Trophoblast cell (in vitro differentiated cells and primary cell): ENCODE measurements around the gene ATP2C2.
"Not testable (repeated sequence)": the region's sequence is repeated elsewhere in the genome, so short reads cannot be mapped to it uniquely, and the experiment has no call there.

Source experiments
- DNase-seq, 2 donors: peaks; one replicate each; pipeline ENCODE4 v3.0.0-alpha.2; 2016
- H2AFZ ChIP-seq: 2 replicates; pipeline ENCODE4 v1.6.1; 2013; ENCODE audit warnings: low read length, moderate library complexity, mild to moderate bottlenecking; ENCODE audit not compliant: insufficient read depth, poor library complexity
- H2AK5ac ChIP-seq: 2 replicates; pipeline ENCODE4 v1.6.1; 2013; ENCODE audit warnings: mild to moderate bottlenecking, low read length
- H2BK120ac ChIP-seq: 2 replicates; pipeline ENCODE4 v1.6.1; 2013; ENCODE audit warnings: low read length, mild to moderate bottlenecking, moderate library complexity; ENCODE audit not compliant: insufficient read depth, poor library complexity
- H2BK12ac ChIP-seq: 2 replicates; pipeline ENCODE4 v1.6.1; 2013; ENCODE audit warnings: mild to moderate bottlenecking, low read length, moderate library complexity
- H2BK5ac ChIP-seq: 2 replicates; pipeline ENCODE4 v1.6.1; 2013; ENCODE audit warnings: low read length, low read depth, moderate library complexity, mild to moderate bottlenecking; ENCODE audit not compliant: poor library complexity
- H3K14ac ChIP-seq: 2 replicates; pipeline ENCODE4 v1.6.1; 2013; ENCODE audit warnings: mild to moderate bottlenecking, low read length
- H3K18ac ChIP-seq: 2 replicates; pipeline ENCODE4 v1.6.1; 2013; ENCODE audit warnings: mild to moderate bottlenecking, low read length
- H3K23ac ChIP-seq: 2 replicates; pipeline ENCODE4 v1.6.1; 2013; ENCODE audit warnings: low read length
- H3K27ac ChIP-seq: 2 replicates; pipeline ENCODE4 v1.5.1; 2013; ENCODE audit warnings: low read depth, mild to moderate bottlenecking, inconsistent platforms, low read length, moderate library complexity
- H3K27me3 ChIP-seq: 2 replicates; pipeline ENCODE4 v1.6.1; 2013; ENCODE audit warnings: inconsistent platforms, mild to moderate bottlenecking, low read length, moderate library complexity; ENCODE audit not compliant: insufficient read depth
- H3K36me3 ChIP-seq, 2 experiments: 1 replicate in 1 of 2; 2 replicates in 1 of 2; pipeline ENCODE4 v1.6.1; 2013; ENCODE audit warnings: low read length in 2 of 2, mild to moderate bottlenecking in 2 of 2, moderate library complexity in 1 of 2; ENCODE audit not compliant: insufficient read depth in 2 of 2, control insufficient read depth in 1 of 2
- H3K4ac ChIP-seq: 2 replicates; pipeline ENCODE4 v1.6.1; 2013; ENCODE audit warnings: low read depth, mild to moderate bottlenecking, low read length, moderate library complexity
- H3K4me1 ChIP-seq, 2 experiments: 1 replicate in 1 of 2; 2 replicates in 1 of 2; pipeline ENCODE4 v1.6.1; 2013; ENCODE audit warnings: low read length in 2 of 2, mild to moderate bottlenecking in 2 of 2, moderate library complexity in 1 of 2; ENCODE audit not compliant: insufficient read depth in 2 of 2, control insufficient read depth in 1 of 2
- H3K4me2 ChIP-seq: 2 replicates; pipeline ENCODE4 v1.6.1; 2013; ENCODE audit warnings: inconsistent platforms, mild to moderate bottlenecking, low read length, moderate library complexity
- H3K4me3 ChIP-seq: 2 replicates; pipeline ENCODE4 v1.5.1; 2013; ENCODE audit warnings: mild to moderate bottlenecking, low read depth, low read length, inconsistent platforms
- H3K79me1 ChIP-seq: one replicate; pipeline ENCODE4 v1.6.1; 2013; ENCODE audit warnings: low read length
- H3K79me2 ChIP-seq: 2 replicates; pipeline ENCODE4 v1.6.1; 2013; ENCODE audit warnings: low read length, mild to moderate bottlenecking; ENCODE audit not compliant: control insufficient read depth, insufficient read depth, poor library complexity
- H3K9ac ChIP-seq: 2 replicates; pipeline ENCODE4 v1.6.1; 2013; ENCODE audit warnings: mild to moderate bottlenecking, low read length
- H3K9me3 ChIP-seq: 2 replicates; pipeline ENCODE4 v1.6.1; 2013; ENCODE audit warnings: low read depth, mild to moderate bottlenecking, control low read depth, inconsistent platforms, low read length; ENCODE audit not compliant: insufficient read depth
- H4K12ac ChIP-seq: 2 replicates; pipeline ENCODE4 v1.6.1; 2013; ENCODE audit warnings: low read depth, mild to moderate bottlenecking, low read length, moderate library complexity
- H4K8ac ChIP-seq: 2 replicates; pipeline ENCODE4 v1.6.1; 2013; ENCODE audit warnings: low read depth, mild to moderate bottlenecking, low read length, moderate library complexity
- H4K91ac ChIP-seq: one replicate; pipeline ENCODE4 v1.6.1; 2013; ENCODE audit warnings: low read depth, mild to moderate bottlenecking, low read length, moderate library complexity
- WGBS: extraction: QIAGEN DNeasy Blood & Tissue Kit; methylation state at CpG from one replicate; pipeline ENCODE4 v1.1.7; 2013; ENCODE audit warnings: missing lambda C conversion rate; ENCODE audit not compliant: insufficient read length, insufficient coverage; ENCODE audit errors: extremely low coverage; 5-methylcytosine and 5-hydroxymethylcytosine counted together

The ATP2C2 gene

GRCh38 chr16:84337236-84337635 lies 31.1 kb upstream of the ATP2C2 start:
- not testable (repeated sequence) for H3K27me3 ChIP-seq, H3K4me1 ChIP-seq, DNase-seq, H3K79me1 ChIP-seq, H2BK12ac ChIP-seq, H3K27ac ChIP-seq, H3K9ac ChIP-seq, H3K23ac ChIP-seq, H4K8ac ChIP-seq, H4K91ac ChIP-seq, H2AK5ac ChIP-seq, H3K4ac ChIP-seq, H4K12ac ChIP-seq, H3K36me3 ChIP-seq, H2AFZ ChIP-seq, H2BK120ac ChIP-seq, H3K4me2 ChIP-seq, H2BK5ac ChIP-seq, H3K14ac ChIP-seq, H3K4me3 ChIP-seq, H3K18ac ChIP-seq, H3K79me2 ChIP-seq, H3K9me3 ChIP-seq

GRCh38 chr16:84339311-84339710 lies 29.0 kb upstream of the ATP2C2 start:
- no peak overlapping the region for H2AK5ac ChIP-seq
- no peak overlapping the region for H4K12ac ChIP-seq
- H3K27me3 ChIP-seq = no peaks in the 10 kb centered on the region
- no peak for DNase-seq
- no peak overlapping the region for H2AFZ ChIP-seq
- WGBS = no CpG with 5 or more reads among the region's 5 CpGs
- H4K8ac ChIP-seq = no peak overlapping the region
- no peak overlapping the region for H3K23ac ChIP-seq
- no peak overlapping the region for H2BK12ac ChIP-seq
- no peaks in the 10 kb centered on the region for H3K36me3 ChIP-seq
- no peaks in the 10 kb centered on the region for H3K79me2 ChIP-seq
- H4K91ac ChIP-seq = no peak overlapping the region
- no peak overlapping the region for H3K18ac ChIP-seq
- no peak overlapping the region for H2BK5ac ChIP-seq
- H3K27ac ChIP-seq = no peak overlapping the region
- H3K4me1 ChIP-seq = peaks cover 0 to 5% of the 10 kb centered on the region in 2 experiments
- H3K9me3 ChIP-seq = no peaks in the 10 kb centered on the region
- no peak overlapping the region for H3K4me3 ChIP-seq
- no peak overlapping the region for H3K14ac ChIP-seq
- H3K4ac ChIP-seq = no peak overlapping the region
- H3K9ac ChIP-seq = no peak overlapping the region
- H3K4me2 ChIP-seq = no peak overlapping the region
- H2BK120ac ChIP-seq = no peak overlapping the region
- no peaks in the 10 kb centered on the region for H3K79me1 ChIP-seq

GRCh38 chr16:84339766-84340165 lies 28.6 kb upstream of the ATP2C2 start:
- WGBS = no CpG with 5 or more reads among the region's 9 CpGs
- Histone ChIP-seq H2BK12ac (no peak overlapping the region), H3K79me2 (no peaks in the 10 kb centered on the region)

GRCh38 chr16:84340325-84341040 lies 27.9 kb upstream of the ATP2C2 start:
- H2BK120ac ChIP-seq = no peak overlapping the region
- no peak overlapping the region for H3K9ac ChIP-seq
- H3K14ac ChIP-seq = no peak overlapping the region
- no peak overlapping the region for H3K4ac ChIP-seq
- H3K4me2 ChIP-seq = no peak overlapping the region
- peak in 1 of 2 donors; percentile 50 for DNase-seq
- H2AFZ ChIP-seq = no peak overlapping the region
- H2AK5ac ChIP-seq = no peak overlapping the region
- no peak overlapping the region for H4K91ac ChIP-seq
- peaks cover under 1% of the 10 kb centered on the region for H3K9me3 ChIP-seq
- no peak overlapping the region for H3K4me3 ChIP-seq
- WGBS = no CpG with 5 or more reads among the region's 18 CpGs
- H3K79me1 ChIP-seq = no peaks in the 10 kb centered on the region
- no peak overlapping the region for H3K23ac ChIP-seq
- H3K27me3 ChIP-seq = no peaks in the 10 kb centered on the region
- H3K27ac ChIP-seq = no peak overlapping the region
- H2BK12ac ChIP-seq = no peak overlapping the region
- H3K4me1 ChIP-seq = peaks cover 0 to 5% of the 10 kb centered on the region in 2 experiments
- H3K18ac ChIP-seq = no peak overlapping the region
- H2BK5ac ChIP-seq = no peak overlapping the region
- no peak overlapping the region for H4K8ac ChIP-seq
- no peak overlapping the region for H4K12ac ChIP-seq
- H3K79me2 ChIP-seq = no peaks in the 10 kb centered on the region
- H3K36me3 ChIP-seq = no peaks in the 10 kb centered on the region

More at GRCh38 chr16:84339766-84340165, 28.6 kb upstream of the ATP2C2 start:
- Histone ChIP-seq H2BK120ac (no peak overlapping the region), H3K27ac (no peak overlapping the region), H3K9ac (no peak overlapping the region), H2AFZ (no peak overlapping the region), H3K79me1 (no peaks in the 10 kb centered on the region), H3K27me3 (no peaks in the 10 kb centered on the region), H4K8ac (no peak overlapping the region), H2AK5ac (no peak overlapping the region), H3K4me2 (no peak overlapping the region), H4K12ac (no peak overlapping the region), H3K4me3 (no peak overlapping the region), H3K4ac (no peak overlapping the region), H3K18ac (no peak overlapping the region), H4K91ac (no peak overlapping the region), H3K9me3 (no peaks in the 10 kb centered on the region), H3K14ac (no peak overlapping the region), H3K23ac (no peak overlapping the region), H3K36me3 (no peaks in the 10 kb centered on the region), H3K4me1 (peaks cover 0 to 5% of the 10 kb centered on the region in 2 experiments), H2BK5ac (no peak overlapping the region)
- no peak for DNase-seq
